SK-N-SH (cell line): ENCODE data around the gene CUX1. TPM values are rescaled to one million over a fixed set of nuclear protein-coding genes. Genes with fewer than 3 reads are reported as not detected.

ENCODE experiments used
- CTCF ChIA-PET: fragments of 300-600, 350-600 bp; formaldehyde crosslinking; extraction: SDS; loops from one replicate; lab custom pipeline; 2021; lab: Yijun Ruan, JAX
- POLR2A ChIA-PET: fragments of 350-600 bp; sonication (Branson Sonifier 250); formaldehyde crosslinking; extraction: SDS; loops from one replicate; lab custom pipeline; 2020; ENCODE audit warnings: antibody characterized with exemption, inconsistent platforms; lab: Yijun Ruan, JAX
- DNase-seq: peaks from one replicate; pipeline ENCODE4 v3.0.0; 2012
- H2AFZ ChIP-seq: fragments of 200-600 bp; sonication (generic); 2 replicates; pipeline ENCODE4 v1.8.1; 2016; ENCODE audit warnings: antibody characterized with exemption, mild to moderate bottlenecking, low read depth
- H3F3A ChIP-seq: fragments of 200-600 bp; sonication (generic); replicated peaks from 2 replicates; pipeline ENCODE3; 2016; ENCODE audit warnings: antibody characterized with exemption, mild to moderate bottlenecking; ENCODE audit not compliant: insufficient read depth
- H3K27ac ChIP-seq, 2 experiments: fragments of 200-500 bp in 1 of 2; fragments of 200-600 bp in 1 of 2; sonication (Bioruptor generic) in 1 of 2; sonication (generic), shearing (Covaris generic) in 1 of 2; 2 replicates each; pipeline versions ENCODE4 v1.5.1 to v1.6.1; 2014 to 2016; ENCODE audit warnings: low read depth in 2 of 2, inconsistent platforms in 1 of 2, low read length in 1 of 2, mild to moderate bottlenecking in 1 of 2, mixed read lengths in 1 of 2
- H3K27me3 ChIP-seq: fragments of 200-600 bp; sonication (generic), shearing (Covaris generic); 2 replicates; pipeline ENCODE4 v1.6.1; 2016; ENCODE audit warnings: mixed run types; ENCODE audit not compliant: insufficient read depth
- H3K36me3 ChIP-seq, 2 experiments: fragments of 200-500 bp in 1 of 2; fragments of 200-600 bp in 1 of 2; sonication (Bioruptor generic) in 1 of 2; sonication (generic) in 1 of 2; replicated peaks in 1 of 2; 2 replicates each; pipeline versions ENCODE3 to v1.5.1; 2014 to 2016; ENCODE audit warnings: low read length in 1 of 2, mild to moderate bottlenecking in 1 of 2; ENCODE audit not compliant: insufficient read depth in 2 of 2, control insufficient read depth in 1 of 2
- H3K4me1 ChIP-seq, 2 experiments: fragments of 200-500 bp in 1 of 2; fragments of 200-600 bp in 1 of 2; sonication (Bioruptor generic) in 1 of 2; sonication (generic), shearing (Covaris generic) in 1 of 2; 2 replicates each; pipeline versions ENCODE4 v1.5.1 to v1.6.1; 2014 to 2016; ENCODE audit warnings: low read depth in 1 of 2, low read length in 1 of 2, mixed run types in 1 of 2; ENCODE audit not compliant: insufficient read depth in 2 of 2, control insufficient read depth in 1 of 2
- H3K4me2 ChIP-seq: fragments of 200-600 bp; sonication (generic), shearing (Covaris generic); 2 replicates; pipeline ENCODE4 v1.6.1; 2017; ENCODE audit warnings: mixed run types
- H3K4me3 ChIP-seq, 2 experiments: fragments of 200-500 bp in 1 of 2; fragments of 200-600 bp in 1 of 2; sonication (Bioruptor generic) in 1 of 2; sonication (generic), shearing (Covaris generic) in 1 of 2; 2 replicates each; pipeline versions ENCODE4 v1.5.1 to v1.8.1; 2014 to 2016; ENCODE audit warnings: low read depth in 2 of 2, inconsistent platforms in 1 of 2, low read length in 1 of 2, mild to moderate bottlenecking in 1 of 2, mixed read lengths in 1 of 2, moderate library complexity in 1 of 2
- H3K79me2 ChIP-seq: fragments of 200-600 bp; sonication (generic); 2 replicates; pipeline ENCODE4 v1.8.1; 2017; ENCODE audit warnings: mild to moderate bottlenecking; ENCODE audit not compliant: insufficient read depth
- H3K9ac ChIP-seq: fragments of 200-600 bp; sonication (generic); 2 replicates; pipeline ENCODE4 v1.6.1; 2017; ENCODE audit warnings: mixed run types
- H3K9me2 ChIP-seq: fragments of 200-600 bp; sonication (generic); 2 replicates; pipeline ENCODE4 v1.6.1; 2017; ENCODE audit warnings: mixed run types
- H3K9me3 ChIP-seq: fragments of 200-600 bp; sonication (generic); 2 replicates; pipeline ENCODE4 v1.6.1; 2017; ENCODE audit warnings: mixed run types, mild to moderate bottlenecking, moderate library complexity
- H4K20me1 ChIP-seq: fragments of 200-600 bp; sonication (generic); 2 replicates; pipeline ENCODE4 v1.6.1; 2017; ENCODE audit warnings: mild to moderate bottlenecking, mixed run types; ENCODE audit not compliant: insufficient read depth
- CTCF ChIP-seq: fragments of 200-600 bp; sonication (generic); IDR thresholded peaks from 2 replicates; pipeline ENCODE4 v1.6.1; 2017; ENCODE audit warnings: antibody characterized with exemption, mild to moderate bottlenecking, moderate library complexity
- ELF1 ChIP-seq: IDR thresholded peaks from 2 replicates; pipeline ENCODE4 v1.4.0; 2012
- EZH2phosphoT487 ChIP-seq: fragments of 200-600 bp; sonication (generic); IDR thresholded peaks from 2 replicates; pipeline ENCODE4 v1.6.1; 2017; ENCODE audit warnings: low read depth, mixed run types, mild to moderate bottlenecking, antibody characterized with exemption, moderate library complexity, borderline replicate concordance
- GATA2 ChIP-seq: sonication (generic); formaldehyde crosslinking; IDR thresholded peaks from 2 replicates; pipeline ENCODE4 v1.5.0; 2020; ENCODE audit warnings: mild to moderate bottlenecking, missing genetic modification reagents
- IRF3 ChIP-seq: fragments of 150-350 bp; IDR thresholded peaks from 2 replicates; pipeline ENCODE4 v1.6.1; 2016; ENCODE audit warnings: mild to moderate bottlenecking, low read depth, low read length
- JUND ChIP-seq: IDR thresholded peaks from 2 replicates; pipeline ENCODE4 v1.4.0; 2012
- MEF2A ChIP-seq: IDR thresholded peaks from 2 replicates; pipeline ENCODE4 v1.4.0; 2012; ENCODE audit warnings: low read depth, borderline replicate concordance
- NFIC ChIP-seq: IDR thresholded peaks from 2 replicates; pipeline ENCODE4 v1.4.0; 2012; ENCODE audit warnings: borderline replicate concordance
- NRF1 ChIP-seq: IDR thresholded peaks from 2 replicates; pipeline ENCODE4 v1.6.1; 2012; ENCODE audit warnings: low read depth, mild to moderate bottlenecking, low read length
- POLR2AphosphoS5 ChIP-seq: IDR thresholded peaks from 2 replicates; pipeline ENCODE4 v1.6.1; 2012; ENCODE audit warnings: low read depth, low read length
- RAD21 ChIP-seq: IDR thresholded peaks from 2 replicates; pipeline ENCODE4 v1.6.1; 2012; ENCODE audit warnings: mild to moderate bottlenecking, low read length
- RFX5 ChIP-seq: IDR thresholded peaks from 2 replicates; pipeline ENCODE4 v1.6.1; 2012; ENCODE audit warnings: mild to moderate bottlenecking, improper control_type of control experiment, low read length
- SIN3A ChIP-seq: IDR thresholded peaks from 2 replicates; pipeline ENCODE4 v1.6.1; 2012; ENCODE audit warnings: low read depth, mild to moderate bottlenecking, low read length, moderate library complexity, borderline replicate concordance
- SMC3 ChIP-seq: IDR thresholded peaks from 2 replicates; pipeline ENCODE4 v1.6.1; 2012; ENCODE audit warnings: low read depth, low read length, improper control_type of control experiment
- TAF1 ChIP-seq: IDR thresholded peaks from 2 replicates; pipeline ENCODE4 v1.6.1; 2012; ENCODE audit warnings: low read depth, mild to moderate bottlenecking, low read length, moderate library complexity, borderline replicate concordance
- USF1 ChIP-seq: IDR thresholded peaks from 2 replicates; pipeline ENCODE4 v1.4.0; 2012; ENCODE audit warnings: low read depth, borderline replicate concordance
- USF2 ChIP-seq: fragments of 150-350 bp; IDR thresholded peaks from 2 replicates; pipeline ENCODE4 v1.6.1; 2017; ENCODE audit warnings: antibody characterized with exemption, low read length, low read depth, borderline replicate concordance
- YY1 ChIP-seq: IDR thresholded peaks from 2 replicates; pipeline ENCODE4 v1.4.0; 2012; ENCODE audit warnings: low read depth, mild to moderate bottlenecking
- WGBS: methylation state at CpG from one replicate; pipeline ENCODE4 v1.1.6; 2017; ENCODE audit warnings: low lambda C conversion rate; 5-methylcytosine and 5-hydroxymethylcytosine counted together
- polyA plus RNA-seq, 3 experiments: library from polyadenylated mRNA; depleted of rRNA; stranded (reverse); fragments of >200 nt; gene quantifications; 2 replicates each; pipeline ENCODE4 v1.2.3, GENCODE V29; 2012
- TF ChIP-seq, protein P1 (sequence below): IDR thresholded peaks from 2 replicates; pipeline ENCODE4; 2012

Gene CUX1
- polyA plus RNA-seq, 1 of the 3 experiments (the other 2 are of a cell fraction), result 68.6 TPM

GRCh38 chr7:101891936-101892640 is 74.7 kb downstream of the CUX1 start:
- Histone ChIP-seq H3K4me3 (no peak overlapping the region), H3K9me2 (no peaks in the 10 kb centered on the region), H3K27ac (no peak overlapping the region), H4K20me1 (peaks cover 22% of the 10 kb centered on the region), H2AFZ (no peak overlapping the region), H3K79me2 (peaks cover 96% of the 10 kb centered on the region), H3K4me2 (no peak overlapping the region), H3K9me3 (no peaks in the 10 kb centered on the region), H3K27me3 (no peaks in the 10 kb centered on the region), H3K36me3 (no peaks in the 10 kb centered on the region), H3K4me1 (peaks cover 7 to 8% of the 10 kb centered on the region in 2 experiments; a peak in 2 of 4 replicates), H3K9ac (no peak overlapping the region), H3F3A (no peaks in the 10 kb centered on the region)
- WGBS, result 92% methylated on average over 11 of the region's 11 CpGs
- POLR2A ChIA-PET, result no interaction called here
- TF ChIP-seq SMC3 (no peak), YY1 (no peak), RFX5 (no peak), NRF1 (no peak), GATA2 (CRISPR knock-in tag) (no peak), NFIC (no peak), SIN3A (no peak), RAD21 (no peak), ELF1 (no peak), IRF3 (no peak), USF2 (no peak)
- CTCF ChIA-PET, result interaction anchor here (0.8 kb wide), 1 partner anchor 12 kb away, joined by 3 read pairs; no protein-coding TSS in a partner anchor
- no peak for DNase-seq

GRCh38 chr7:101893341-101894082 is 76.1 kb downstream of the CUX1 start:
- Histone ChIP-seq H3F3A (no peaks in the 10 kb centered on the region), H3K9me3 (no peaks in the 10 kb centered on the region), H3K9me2 (no peaks in the 10 kb centered on the region), H2AFZ (no peak overlapping the region), H3K27ac (no peak overlapping the region), H3K79me2 (peaks cover 96% of the 10 kb centered on the region), H3K27me3 (no peaks in the 10 kb centered on the region), H3K4me2 (no peak overlapping the region), H4K20me1 (peaks cover 32% of the 10 kb centered on the region), H3K9ac (no peak overlapping the region), H3K4me1 (peaks cover 11 to 12% of the 10 kb centered on the region in 2 experiments; a peak in 3 of 4 replicates), H3K4me3 (no peak overlapping the region), H3K36me3 (no peaks in the 10 kb centered on the region)
- 94% methylated on average over 13 of the region's 13 CpGs for WGBS
- no peak for DNase-seq
- ChIA-PET POLR2A (no interaction called here), CTCF (interaction anchor here (0.7 kb wide), 1 partner anchor 160 kb away, joined by 3 read pairs; no protein-coding TSS in a partner anchor)
- TF ChIP-seq, protein P1, sequence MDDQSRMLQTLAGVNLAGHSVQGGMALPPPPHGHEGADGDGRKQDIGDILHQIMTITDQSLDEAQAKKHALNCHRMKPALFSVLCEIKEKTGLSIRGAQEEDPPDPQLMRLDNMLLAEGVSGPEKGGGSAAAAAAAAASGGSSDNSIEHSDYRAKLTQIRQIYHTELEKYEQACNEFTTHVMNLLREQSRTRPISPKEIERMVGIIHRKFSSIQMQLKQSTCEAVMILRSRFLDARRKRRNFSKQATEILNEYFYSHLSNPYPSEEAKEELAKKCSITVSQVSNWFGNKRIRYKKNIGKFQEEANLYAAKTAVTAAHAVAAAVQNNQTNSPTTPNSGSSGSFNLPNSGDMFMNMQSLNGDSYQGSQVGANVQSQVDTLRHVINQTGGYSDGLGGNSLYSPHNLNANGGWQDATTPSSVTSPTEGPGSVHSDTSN, result no peak
- TF ChIP-seq SMC3 (no peak), EZH2phosphoT487 (no peak), CTCF (no peak), MEF2A (no peak), USF1 (no peak), POLR2AphosphoS5 (no peak), TAF1 (no peak), JUND (no peak), GATA2 (CRISPR knock-in tag) (no peak), NRF1 (no peak)
